Measurements from ENCODE around the gene MPV17L2.
"Not testable (repeated sequence)": the region's sequence is repeated elsewhere in the genome, so short reads cannot be mapped to it uniquely, and the experiment has no call there.

The MPV17L2 gene

GRCh38 chr19:18190278-18190677, 2.7 kb upstream of the MPV17L2 start:
- DNase-seq (ENCODE audit: low read depth in 1 of 2, low spot score in 1 of 2): no peak

DNA sequence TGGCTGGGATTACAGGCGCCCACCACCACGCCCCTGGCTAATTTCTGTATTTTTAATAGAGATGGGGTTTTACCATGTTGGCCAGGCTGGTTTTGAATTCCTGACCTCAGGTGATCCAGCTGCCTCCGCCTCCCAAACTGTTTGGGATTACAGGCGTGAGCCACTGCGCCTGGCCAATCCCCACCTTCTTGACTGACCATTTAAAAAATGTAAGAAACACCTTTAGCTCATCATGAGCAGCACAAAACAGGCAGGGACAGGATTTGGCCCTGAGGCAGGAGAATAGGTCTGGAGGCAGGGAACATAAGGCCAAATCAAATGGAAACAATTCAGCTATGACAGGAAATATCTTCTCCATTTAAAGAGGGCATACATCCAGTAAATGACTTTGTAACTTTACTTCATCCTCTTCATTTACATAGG, 1.4 kb upstream of the MPV17L2 start:
- DNase-seq (ENCODE audit: low read depth in 1 of 2, low spot score in 1 of 2): no peak

GRCh38 chr19:18193388-18194180, 566 bp downstream of the MPV17L2 start:
- DNase-seq (ENCODE audit: low read depth in 1 of 2, low spot score in 1 of 2): no peak

DNA sequence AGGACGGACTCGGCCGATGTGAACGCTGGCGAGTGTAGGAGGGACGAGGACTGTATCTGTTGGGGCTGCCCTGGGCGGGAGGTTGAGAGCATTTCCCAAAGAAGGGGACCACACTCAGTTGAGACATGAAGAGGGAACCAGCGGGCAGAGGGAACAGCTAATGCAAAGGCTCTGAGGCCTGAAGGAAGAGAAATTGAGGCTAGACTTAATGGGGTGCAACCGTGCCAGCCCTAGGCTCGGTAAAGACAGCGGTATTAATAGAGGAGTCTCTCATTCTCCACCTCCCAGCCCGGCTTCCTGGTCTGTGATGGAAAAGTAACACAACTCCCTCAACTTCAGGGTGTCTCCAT, 1.1 kb downstream of the MPV17L2 start:
- DNase-seq (ENCODE audit: low read depth in 1 of 2, low spot score in 1 of 2): no peak

GRCh38 chr19:18194554-18195238, 1.7 kb downstream of the MPV17L2 start:
- no peak for DNase-seq (ENCODE audit: low read depth in 1 of 2, low spot score in 1 of 2)

DNA sequence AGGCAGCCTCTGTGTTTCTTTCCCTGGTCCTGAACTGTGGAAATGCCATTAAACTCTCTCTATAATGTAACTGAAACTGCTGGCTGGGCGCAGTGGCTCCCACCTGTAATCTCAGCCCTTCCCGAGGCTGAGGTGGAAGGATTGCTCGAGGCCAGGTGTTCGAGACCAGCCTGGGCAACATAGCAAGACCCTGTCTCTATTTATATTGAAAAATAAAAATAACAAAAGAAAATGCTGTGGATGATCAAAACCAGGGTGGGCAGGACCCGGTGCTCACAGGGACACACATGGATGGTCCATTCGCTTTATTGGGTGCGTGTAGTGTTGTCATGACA, 3.5 kb downstream of the MPV17L2 start:
- no peak for DNase-seq (ENCODE audit: low read depth in 1 of 2, low spot score in 1 of 2)

GRCh38 chr19:18197306-18197705, 4.3 kb downstream of the MPV17L2 start:
- no peak for DNase-seq (ENCODE audit: low read depth in 1 of 2, low spot score in 1 of 2)

DNA sequence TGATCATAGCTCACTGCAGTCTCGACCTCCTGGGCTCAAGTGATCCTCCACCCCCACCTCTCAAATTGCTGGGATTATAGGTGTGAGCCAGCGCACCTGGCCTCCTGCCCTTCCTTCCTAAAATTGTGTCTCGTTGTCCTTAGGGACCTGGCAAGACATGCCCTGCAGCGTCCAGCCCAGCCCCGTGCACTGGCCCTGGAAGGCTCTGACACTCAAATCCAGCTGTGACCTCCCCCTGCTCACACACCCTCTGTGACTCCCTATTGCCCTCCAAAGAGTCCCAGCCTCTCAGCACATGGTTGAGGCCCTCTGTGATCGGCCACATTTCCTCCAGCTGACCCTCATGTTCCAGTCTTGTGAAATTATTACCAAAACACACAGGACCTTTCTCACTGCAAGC, 4.9 kb downstream of the MPV17L2 start:
- DNase-seq (ENCODE audit: low read depth in 1 of 2, low spot score in 1 of 2): no peak

DNA sequence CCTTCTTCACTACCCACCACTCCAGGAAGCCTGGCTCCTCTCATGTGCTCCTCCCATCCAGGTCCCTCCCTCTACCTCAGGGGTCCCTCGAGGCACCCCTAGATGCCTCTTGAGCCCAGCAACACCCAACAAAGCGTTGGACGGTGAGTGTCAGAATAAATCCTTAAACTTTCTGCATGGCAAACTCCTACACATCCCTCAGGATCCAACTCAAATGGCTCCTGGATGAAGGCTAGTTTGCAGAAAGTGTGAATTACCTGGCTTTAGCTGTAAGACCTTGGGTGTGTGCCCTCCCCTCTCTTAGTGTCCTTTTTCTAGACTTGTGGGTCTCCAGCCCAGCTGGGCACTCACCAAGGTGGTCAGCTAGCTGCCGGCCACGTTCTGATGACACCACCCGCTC, 5.4 kb downstream of the MPV17L2 start:
- DNase-seq (ENCODE audit: low read depth in 1 of 2, low spot score in 1 of 2): no peak

DNA sequence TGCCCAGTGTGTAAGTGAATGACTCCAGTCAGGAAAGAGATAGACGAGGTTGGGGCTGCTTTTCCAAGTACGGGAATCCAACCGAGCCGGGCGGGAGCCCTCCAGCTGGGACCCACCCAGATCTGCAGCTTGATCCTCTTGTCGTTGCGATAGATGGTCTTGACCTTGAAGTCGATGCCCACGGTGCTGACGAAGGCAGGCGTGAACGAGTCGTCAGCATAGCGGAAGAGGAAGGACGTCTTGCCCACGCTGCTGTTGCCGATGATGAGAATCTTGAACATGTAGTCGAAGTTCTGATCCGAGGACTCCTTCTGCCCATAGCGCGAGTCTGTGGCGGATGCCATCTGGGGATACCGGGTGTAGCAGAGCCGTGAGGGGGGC, 9.4 kb downstream of the MPV17L2 start:
- DNase-seq (ENCODE audit: low read depth in 1 of 2, low spot score in 1 of 2): no peak

- no peak for DNase-seq (ENCODE audit: low read depth in 1 of 2, low spot score in 1 of 2)
These were observed 9.9 kb downstream of the MPV17L2 start for GRCh38 chr19:18202778-18203407.

DNA sequence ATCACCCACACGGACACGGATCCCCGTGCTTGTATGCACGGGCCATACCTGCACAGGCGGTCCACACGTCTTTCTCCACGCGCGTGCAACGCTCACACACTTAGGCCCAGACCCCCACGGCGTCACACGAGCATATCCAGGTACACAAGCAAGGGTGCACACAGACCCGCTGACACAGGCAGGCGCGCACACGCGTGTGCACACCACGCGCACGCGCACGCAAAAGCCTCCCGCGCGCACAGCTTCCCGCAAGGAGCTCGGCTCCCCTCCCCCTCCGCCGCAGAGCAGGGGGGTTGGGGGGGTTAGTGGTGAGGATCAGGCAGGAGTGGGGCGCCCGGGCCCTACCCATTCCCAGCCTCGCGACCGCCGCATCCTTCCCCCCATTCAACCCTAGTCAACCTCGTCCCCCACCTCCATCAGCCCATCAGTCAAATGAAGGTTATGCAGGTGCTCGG, 10.4 kb downstream of the MPV17L2 start:
- DNase-seq (ENCODE audit: low read depth in 1 of 2, low spot score in 1 of 2): no peak

- peak; percentile 97 to 99 for DNase-seq (ENCODE audit: low read depth in 1 of 2, low spot score in 1 of 2)
These were observed 10.9 kb downstream of the MPV17L2 start, which contains the start of gene RAB3A for GRCh38 chr19:18203863-18204393. RAB3A (minus strand) TSS chr19:18204042; CDS start chr19:18202740, 1,302 bp downstream.

DNA sequence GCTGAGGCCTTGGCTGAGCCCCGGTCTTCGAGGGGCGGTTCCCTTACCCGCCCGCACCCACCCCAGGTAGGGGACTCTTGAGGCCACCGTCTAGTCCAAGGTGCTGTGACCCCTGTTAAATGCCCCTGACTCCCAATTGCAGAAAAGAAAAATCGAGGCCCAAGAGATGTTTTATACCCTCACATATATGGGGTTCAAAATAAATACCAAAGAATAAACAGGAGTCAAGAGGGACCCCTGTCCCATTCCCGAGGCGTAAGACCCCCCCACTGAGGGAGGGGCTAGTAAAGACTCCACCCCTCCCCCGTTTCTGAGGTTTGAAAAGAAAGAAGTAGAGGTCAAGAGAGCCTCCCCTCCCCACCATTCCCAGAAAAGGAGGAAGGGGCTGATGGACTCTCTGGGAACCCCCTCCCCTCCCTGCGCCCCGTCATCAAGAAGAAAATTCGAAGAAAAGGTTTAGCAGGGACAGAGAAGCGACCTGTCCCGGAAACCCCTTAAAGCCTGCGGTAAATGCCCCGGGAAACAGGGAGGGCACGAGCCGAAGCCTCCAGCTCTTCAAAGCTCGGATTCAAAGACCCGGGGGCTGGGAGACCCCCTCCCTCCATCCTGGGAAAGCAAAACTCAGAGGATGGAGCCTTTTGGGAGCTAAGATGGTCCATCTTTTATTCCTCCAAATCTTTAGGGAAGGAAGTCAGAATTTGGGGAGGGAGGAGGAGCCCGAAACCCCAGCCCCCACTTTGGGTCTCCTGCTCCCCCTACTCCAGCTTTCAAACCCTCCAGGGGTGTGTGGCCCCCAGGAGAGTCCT, 11.6 kb downstream of the MPV17L2 start:
- no peak for DNase-seq (ENCODE audit: low read depth in 1 of 2, low spot score in 1 of 2)

DNA sequence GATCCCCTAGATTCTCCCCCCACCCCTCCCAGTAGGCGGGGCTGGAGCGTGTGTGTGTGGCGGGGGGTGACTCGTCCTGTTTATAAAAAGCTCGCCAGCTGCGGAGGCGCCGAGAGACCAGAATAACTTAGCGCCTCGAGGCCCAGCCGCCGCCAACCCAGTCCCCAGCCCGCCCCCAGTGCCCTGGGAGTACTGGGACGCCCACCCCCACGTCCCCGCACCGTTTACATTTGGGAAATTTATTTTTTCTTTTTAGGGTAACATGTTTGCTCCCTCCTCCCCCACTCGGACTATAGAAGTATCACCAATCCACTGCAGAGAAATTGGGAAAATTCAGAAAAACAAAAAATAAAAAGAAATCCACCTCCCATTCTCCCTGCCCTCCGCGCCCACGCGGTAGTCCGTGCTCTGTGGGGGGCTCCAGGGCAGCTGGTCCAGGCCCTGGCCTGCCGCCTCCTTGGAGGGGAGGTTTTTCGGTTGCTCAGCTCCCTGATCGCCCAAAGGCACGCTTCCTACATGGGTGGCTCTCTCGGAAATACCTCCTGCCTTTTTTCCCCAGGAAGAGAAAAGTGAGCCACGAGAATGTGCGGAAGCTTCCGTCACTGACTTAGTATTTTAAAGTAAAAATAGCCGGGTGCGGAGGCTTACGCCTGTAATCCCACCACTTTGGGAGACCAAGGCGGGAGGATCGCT, 12.3 kb downstream of the MPV17L2 start:
- DNase-seq (ENCODE audit: low read depth in 1 of 2, low spot score in 1 of 2): no peak

DNA sequence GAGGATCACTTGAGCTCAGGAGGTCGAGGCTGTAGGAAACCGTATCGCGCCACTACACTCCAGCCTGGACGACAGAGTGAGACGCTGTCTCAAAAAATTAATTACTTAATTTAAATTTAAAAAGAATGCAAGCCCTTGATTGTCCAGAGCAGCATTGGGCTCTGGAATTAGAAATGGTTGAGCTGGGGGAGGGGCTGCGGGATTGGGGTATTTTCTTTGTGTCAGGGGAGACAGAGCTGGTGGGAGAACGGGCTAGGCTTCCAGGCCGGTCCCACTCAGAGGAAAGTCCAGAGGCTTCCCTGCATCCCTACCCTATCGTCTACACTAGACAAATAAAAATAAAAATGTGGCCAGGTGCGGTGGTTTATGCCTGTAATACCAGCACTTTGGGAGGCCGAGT, 13.0 kb downstream of the MPV17L2 start:
- no peak for DNase-seq (ENCODE audit: low read depth in 1 of 2, low spot score in 1 of 2)

DNA sequence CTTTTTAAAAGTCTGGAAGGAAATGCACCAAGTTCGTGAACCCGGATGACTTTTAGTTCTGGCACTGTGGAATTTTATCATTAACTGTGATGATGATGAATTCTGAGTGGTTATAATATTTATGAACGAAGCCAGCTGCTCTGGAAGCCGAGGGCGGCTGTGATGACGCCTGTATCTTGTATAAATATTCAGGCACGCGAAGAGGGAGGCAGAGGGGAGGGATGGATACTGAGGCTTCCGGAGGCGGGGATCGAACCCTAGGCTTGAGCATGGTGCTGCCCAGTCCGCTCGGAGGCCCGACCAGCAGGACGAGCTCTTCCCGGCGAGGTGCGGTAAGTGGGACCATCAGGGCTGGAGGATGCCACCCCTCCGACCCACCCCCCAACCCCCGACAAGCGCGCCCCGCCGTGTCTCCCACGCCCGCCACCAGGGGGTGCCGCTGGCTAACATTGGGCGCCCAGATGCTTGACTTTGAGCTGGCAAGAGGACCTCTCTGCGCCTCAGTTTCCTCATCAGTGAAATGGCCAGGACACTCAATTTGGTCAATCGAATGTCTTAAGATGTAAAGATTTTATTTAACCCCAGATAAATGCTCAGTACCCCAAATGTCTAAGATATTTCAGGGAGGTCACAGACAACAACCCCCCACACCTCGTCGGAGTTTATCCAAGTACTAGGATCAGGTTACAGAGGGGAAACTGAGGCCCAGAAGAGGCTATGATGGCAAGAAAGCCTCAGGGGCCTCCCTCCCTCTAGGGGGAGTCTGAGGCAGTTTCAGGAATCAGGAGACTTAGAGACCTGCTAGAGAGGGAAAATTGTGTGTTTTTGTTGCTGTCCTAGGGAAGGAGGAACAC, 15.3 kb downstream of the MPV17L2 start:
- DNase-seq (ENCODE audit: low read depth in 1 of 2, low spot score in 1 of 2): peak in 1 of 2 donors; percentile 32

DNA sequence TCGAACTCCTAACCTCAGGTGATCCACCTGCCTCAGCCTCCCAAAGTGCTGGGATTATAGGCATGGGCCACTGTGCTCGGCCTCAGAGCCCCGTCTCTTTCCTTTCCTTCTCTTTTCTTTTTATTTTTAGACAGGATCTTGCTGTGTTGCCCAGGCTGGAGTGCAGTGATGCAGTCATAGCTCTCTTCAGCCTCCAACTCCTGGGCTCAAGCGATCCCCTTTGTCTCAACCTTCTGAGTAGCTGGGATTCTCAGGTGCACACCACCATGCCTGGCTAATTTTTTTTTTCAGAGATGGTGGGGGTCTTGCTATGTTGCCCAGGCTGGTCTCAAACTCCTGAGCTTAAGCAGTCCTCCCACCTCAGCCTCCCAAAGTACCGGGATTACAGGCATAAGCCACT, 16.9 kb downstream of the MPV17L2 start:
- not testable (repeated sequence) for DNase-seq (ENCODE audit: low read depth in 1 of 2, low spot score in 1 of 2)

DNA sequence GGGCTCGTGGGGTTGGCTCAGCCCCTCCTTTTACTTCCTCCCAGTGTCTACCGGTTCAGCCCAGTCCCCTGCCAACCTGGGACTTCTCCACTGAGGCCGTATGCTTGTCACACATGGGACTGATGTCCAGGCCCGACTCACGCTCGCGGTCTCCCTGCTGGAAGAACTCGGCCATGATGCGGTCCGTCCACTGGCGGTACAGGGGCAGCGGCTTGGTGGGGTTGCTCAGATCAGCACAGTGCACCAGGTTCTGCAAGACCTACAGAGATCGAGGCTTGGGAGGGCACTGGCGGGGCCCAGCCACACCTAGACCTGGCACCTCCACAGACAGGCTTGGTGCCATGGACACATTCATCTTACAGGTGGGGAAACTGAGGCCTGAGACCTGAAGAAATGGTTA, 18.7 kb downstream of the MPV17L2 start:
- DNase-seq (ENCODE audit: low read depth in 1 of 2, low spot score in 1 of 2): no peak

Data from activated CD4-positive, alpha-beta T cell treated with anti-CD3 and anti-CD28 coated beads, Interleukin-2, amount 50 U/mL, for 24 hours (primary cell).